HG02938 (cell line): ENCODE data around the gene SERGEF.
A peak's percentile ranks its signal among the peaks of the same experiment; 100 is the strongest.
"Not testable (repeated sequence)": the region's sequence is repeated elsewhere in the genome, so short reads cannot be mapped to it uniquely, and the experiment has no call there.

Source experiments
- ATAC-seq: cut with Tn5 transposase; IDR thresholded peaks from one replicate; pipeline ENCODE4 v1.9.1; 2021; ENCODE audit warnings: mild to moderate bottlenecking, moderate library complexity; ENCODE audit not compliant: unreplicated experiment

The SERGEF gene

GRCh38 chr11:17914957-17915356 lies 97.9 kb downstream of the SERGEF start:
- ATAC-seq, result no peak

- ATAC-seq, result no peak
These were observed 105.8 kb downstream of the SERGEF start for GRCh38 chr11:17907046-17907445.

GRCh38 chr11:17906436-17906835 lies 106.4 kb downstream of the SERGEF start:
- ATAC-seq, result no peak

GRCh38 chr11:17905477-17905876 lies 107.4 kb downstream of the SERGEF start:
- peak; percentile 85 for ATAC-seq

GRCh38 chr11:17901481-17901880 lies 111.4 kb downstream of the SERGEF start:
- ATAC-seq, result no peak

- ATAC-seq, result no peak
These were observed 114.1 kb downstream of the SERGEF start for GRCh38 chr11:17898782-17899181.

- no peak for ATAC-seq
These were observed 114.8 kb downstream of the SERGEF start for GRCh38 chr11:17898071-17898470.

- ATAC-seq, result no peak
These were observed 115.4 kb downstream of the SERGEF start for GRCh38 chr11:17897495-17897894.

- ATAC-seq, result not testable (repeated sequence)
These were observed 116.2 kb downstream of the SERGEF start for GRCh38 chr11:17896496-17897151.

GRCh38 chr11:17894929-17895658 lies 117.8 kb downstream of the SERGEF start:
- ATAC-seq, result no peak

- no peak for ATAC-seq
These were observed 120.4 kb downstream of the SERGEF start for GRCh38 chr11:17892409-17892808.

GRCh38 chr11:17890325-17890724 lies 122.5 kb downstream of the SERGEF start:
- ATAC-seq, result no peak

GRCh38 chr11:17887779-17888178 lies 125.1 kb downstream of the SERGEF start:
- no peak for ATAC-seq

GRCh38 chr11:17883946-17884345 lies 128.9 kb downstream of the SERGEF start:
- no peak for ATAC-seq

GRCh38 chr11:17883057-17883456 lies 129.8 kb downstream of the SERGEF start:
- no peak for ATAC-seq

- ATAC-seq, result no peak
These were observed 134.1 kb downstream of the SERGEF start for GRCh38 chr11:17878743-17879142.

- no peak for ATAC-seq
These were observed 135.0 kb downstream of the SERGEF start for GRCh38 chr11:17877886-17878285.

- no peak for ATAC-seq
These were observed 136.0 kb downstream of the SERGEF start for GRCh38 chr11:17876827-17877226.

GRCh38 chr11:17875891-17876290 lies 137.0 kb downstream of the SERGEF start:
- ATAC-seq, result no peak

GRCh38 chr11:17873586-17873985 lies 139.3 kb downstream of the SERGEF start:
- no peak for ATAC-seq

GRCh38 chr11:17868398-17868797 lies 144.4 kb downstream of the SERGEF start:
- not testable (repeated sequence) for ATAC-seq

- ATAC-seq, result no peak
These were observed 145.5 kb downstream of the SERGEF start for GRCh38 chr11:17867341-17867740.
